HG03432 (cell line): Measurements from ENCODE around the gene RAB11A.

Experiments
- ATAC-seq: cut with Tn5 transposase; IDR thresholded peaks from one replicate; pipeline ENCODE4 v1.9.1; 2021; ENCODE audit warnings: mild to moderate bottlenecking, moderate library complexity; ENCODE audit not compliant: unreplicated experiment

Gene RAB11A

DNA sequence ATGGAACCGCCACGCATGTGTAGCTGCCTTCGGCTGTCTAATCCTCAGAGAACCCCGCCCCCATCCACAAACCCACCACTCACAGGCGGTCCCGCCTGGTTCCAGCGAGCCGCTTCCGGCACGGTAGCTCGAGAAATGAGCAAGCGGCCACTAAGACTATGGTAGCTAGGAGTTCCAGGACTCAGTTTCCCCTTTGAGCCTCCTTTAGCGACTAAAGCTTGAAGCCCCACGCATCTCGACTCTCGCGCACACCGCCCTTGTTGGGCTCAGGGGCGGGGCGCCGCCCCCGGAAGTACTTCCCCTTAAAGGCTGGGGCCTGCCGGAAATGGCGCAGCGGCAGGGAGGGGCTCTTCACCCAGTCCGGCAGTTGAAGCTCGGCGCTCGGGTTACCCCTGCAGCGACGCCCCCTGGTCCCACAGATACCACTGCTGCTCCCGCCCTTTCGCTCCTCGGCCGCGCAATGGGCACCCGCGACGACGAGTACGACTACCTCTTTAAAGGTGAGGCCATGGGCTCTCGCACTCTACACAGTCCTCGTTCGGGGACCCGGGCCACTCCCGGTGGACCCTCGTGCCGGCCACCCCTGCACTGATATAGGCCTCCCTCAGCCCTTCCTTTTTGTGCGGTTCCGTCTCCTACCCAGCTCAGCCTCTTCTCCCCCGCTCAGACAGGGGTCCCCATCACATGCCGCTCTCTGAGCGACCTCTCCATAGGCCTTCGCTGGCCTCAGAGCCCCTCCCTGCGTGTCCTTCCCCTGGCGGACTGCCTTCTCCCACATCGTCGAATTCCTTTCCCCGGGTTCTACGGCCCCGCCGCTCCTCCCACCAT lies at the start of gene RAB11A:
Gene RAB11A (plus strand): TSS at position 366 of the 828 bp plus-strand sequence. CDS start 95 bp downstream, at position 461.
- ATAC-seq: peak; percentile 89

DNA sequence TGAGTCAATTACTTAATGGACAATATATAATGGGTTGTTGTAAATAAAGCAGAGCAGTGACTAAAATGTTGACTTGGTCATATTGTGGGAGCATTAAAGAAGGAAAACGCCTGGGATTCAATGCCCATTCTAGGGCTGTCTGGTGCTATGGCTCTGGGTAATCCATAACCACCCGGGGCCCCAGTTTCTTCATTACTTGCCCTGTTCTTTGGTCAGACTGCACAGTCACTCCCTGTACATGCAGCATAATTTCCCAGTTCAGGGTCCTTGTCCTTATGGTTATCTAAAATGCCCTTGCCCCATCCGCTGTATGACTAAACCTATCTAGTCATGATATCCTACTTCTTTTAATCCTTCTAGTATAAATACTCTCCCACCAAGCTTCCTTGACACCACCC lies 49.7 kb upstream of the RAB11A start:
- ATAC-seq: no peak

GRCh38 chr15:65821070-65821469 lies 48.2 kb upstream of the RAB11A start:
- no peak for ATAC-seq

DNA sequence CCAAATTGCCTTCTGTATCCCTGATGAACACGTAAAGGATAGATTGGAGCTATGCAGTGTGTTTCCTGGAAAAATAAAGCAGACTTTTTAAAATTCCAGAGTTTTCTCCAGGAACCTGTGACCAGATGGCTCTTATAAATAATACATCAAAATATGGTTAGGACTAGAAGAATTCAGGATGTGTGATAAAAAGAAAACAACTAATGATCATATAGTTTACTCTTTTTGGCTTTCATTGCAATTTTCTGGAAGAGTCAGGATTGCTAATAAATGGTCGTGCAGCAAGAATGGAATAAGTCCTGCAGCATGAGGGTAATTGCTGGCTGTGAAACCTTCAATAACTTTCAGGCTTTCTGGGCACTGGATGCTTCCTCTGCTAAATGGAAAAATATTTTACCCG lies 47.0 kb upstream of the RAB11A start:
- ATAC-seq: no peak

DNA sequence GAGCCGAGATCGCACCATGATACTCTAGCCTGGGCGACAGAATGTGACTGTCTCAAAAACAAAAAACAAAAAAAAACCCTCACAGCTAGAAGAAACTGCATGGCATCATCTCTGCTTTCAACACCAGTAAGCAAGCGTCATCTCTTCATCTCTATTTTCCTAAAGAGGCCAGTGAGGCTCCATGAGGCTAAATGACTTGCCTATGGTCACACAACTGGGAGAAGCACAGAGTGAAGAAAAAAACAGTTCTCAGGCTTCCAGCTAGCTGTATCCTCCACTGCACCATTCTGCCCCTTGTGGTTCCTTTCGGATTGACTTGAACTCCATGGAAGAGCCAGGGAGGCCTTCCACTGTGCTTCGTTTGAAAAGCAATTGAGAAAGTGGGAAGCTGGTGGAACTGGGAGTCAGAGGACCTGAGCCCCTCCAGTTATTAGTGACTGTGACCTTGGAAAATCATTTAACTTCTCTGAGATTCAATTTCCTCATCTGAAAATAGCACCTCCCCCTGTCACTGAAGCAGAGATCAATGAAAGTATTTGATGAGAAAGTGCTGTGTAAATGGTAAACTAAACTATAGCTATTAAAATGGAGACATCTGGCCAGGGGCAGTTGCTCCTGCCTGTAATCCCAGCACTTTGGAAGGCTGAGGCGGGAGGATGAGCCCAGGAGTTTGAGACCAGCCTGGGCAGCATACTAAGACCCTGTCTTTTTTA lies 45.1 kb upstream of the RAB11A start:
- ATAC-seq: no peak

DNA sequence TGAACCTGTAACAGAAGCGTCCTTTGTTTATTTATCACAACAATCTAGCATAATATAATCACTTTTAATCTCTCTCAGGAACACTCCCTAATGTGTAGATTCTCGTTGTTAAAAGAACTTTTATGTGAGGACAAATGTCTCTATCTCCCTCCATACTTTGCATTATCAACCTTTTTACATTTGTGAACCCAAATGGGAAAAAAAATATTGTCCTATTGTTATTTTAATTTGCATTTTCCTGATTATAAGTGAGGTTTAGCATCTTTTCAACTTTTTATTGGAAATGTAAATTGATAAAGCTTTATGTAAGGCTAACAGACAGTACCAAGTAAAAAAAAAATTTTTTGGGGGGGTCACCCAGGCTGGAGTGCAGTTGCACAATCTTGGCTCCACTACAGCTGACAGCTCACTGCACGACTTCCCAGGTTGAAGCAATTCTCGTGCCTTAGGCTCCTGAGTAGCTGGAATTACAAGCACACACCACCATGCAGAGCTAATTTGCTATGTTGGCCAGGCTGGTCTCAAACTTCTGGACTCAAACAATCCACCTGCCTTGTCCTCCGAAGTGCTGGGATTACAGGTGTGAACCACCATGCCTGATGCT lies 44.2 kb upstream of the RAB11A start:
- no peak for ATAC-seq

- no peak for ATAC-seq
Measured at GRCh38 chr15:65827065-65827464, 42.2 kb upstream of the RAB11A start.

DNA sequence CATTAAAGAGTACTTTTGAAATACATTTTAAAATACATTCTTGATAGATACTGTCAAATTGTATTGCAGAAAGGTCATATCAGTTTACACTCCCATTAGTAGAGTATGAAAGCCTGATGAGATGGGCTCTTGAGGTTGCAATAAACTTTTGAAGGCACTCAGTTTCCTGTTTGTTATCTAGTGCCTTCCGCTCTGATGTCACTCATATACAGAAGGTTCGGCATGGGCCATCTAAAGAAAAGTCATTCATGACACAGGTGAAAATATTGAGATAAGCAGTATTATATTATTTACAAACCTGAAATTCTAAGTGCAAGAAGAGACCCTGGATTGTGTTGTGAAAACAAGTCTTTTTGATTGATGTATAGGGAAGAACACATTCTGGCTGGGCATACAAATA lies 40.7 kb upstream of the RAB11A start:
- ATAC-seq: no peak

DNA sequence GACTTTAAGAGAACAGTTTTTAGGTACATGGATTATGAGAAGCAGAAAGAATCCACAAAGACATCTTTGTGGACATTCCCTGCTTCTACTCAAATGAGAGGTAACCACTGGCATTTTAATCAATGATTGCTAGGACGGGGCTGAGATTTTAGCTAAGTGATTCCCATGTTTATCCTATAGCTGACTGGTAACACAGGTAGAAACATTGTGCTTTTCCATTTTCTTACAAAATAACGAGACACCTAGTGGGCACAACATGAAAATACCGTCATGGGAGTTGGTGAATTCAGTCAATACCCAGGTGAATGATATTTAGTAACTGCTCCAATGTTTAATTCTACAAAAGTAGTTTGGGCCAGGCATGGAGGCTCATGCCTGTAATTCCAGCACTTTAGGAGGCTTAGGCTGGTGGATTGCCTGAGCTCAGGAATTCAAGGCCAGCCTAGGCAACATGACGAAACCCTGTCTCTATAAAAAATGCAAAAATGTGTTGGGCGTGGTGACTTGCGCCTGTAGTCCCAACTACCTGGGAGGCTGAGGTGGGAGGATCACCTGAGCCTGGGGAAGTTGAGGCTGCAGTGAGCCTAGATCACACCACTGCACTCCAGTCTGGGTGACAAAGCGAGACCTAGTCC lies 40.0 kb upstream of the RAB11A start:
- no peak for ATAC-seq

DNA sequence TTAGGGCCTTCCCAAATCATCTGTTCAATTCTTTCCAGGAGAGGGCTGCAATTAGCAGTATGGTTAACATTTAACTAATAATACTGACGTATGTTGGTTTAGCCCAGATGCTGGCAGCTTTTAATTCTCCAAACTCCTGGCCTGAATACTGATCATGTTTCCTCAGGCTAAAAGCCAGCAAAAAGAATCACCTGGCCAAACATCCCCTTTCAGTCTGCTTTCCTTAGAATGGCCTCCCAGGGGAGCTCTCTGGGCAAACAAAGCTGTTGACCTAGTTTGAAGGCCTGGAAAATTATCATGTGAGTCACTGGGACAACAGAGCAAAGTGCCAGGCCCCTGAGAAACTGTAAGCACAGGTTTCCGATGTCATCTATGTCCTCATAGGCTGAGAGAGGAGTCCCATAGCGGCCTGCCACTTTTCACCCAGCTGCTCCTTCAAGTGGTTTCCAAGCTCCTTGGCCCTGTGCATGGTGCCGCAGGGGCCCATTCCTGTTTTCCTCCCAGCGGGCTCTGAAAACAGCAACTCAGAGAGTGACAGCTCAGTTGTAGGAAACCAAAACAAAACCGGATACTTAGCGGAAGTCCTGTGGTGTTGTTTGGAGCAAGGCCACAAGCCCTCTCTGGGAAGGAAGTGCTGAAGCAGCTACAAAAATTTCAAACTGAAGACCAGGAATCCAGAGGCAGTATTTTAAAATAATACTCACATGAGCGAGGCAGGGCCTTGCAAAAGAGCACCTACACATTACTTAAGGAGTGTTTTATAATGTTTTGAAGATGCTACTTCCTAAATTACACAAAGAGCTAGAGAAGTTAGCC lies 36.5 kb upstream of the RAB11A start:
- peak; percentile 37 for ATAC-seq

DNA sequence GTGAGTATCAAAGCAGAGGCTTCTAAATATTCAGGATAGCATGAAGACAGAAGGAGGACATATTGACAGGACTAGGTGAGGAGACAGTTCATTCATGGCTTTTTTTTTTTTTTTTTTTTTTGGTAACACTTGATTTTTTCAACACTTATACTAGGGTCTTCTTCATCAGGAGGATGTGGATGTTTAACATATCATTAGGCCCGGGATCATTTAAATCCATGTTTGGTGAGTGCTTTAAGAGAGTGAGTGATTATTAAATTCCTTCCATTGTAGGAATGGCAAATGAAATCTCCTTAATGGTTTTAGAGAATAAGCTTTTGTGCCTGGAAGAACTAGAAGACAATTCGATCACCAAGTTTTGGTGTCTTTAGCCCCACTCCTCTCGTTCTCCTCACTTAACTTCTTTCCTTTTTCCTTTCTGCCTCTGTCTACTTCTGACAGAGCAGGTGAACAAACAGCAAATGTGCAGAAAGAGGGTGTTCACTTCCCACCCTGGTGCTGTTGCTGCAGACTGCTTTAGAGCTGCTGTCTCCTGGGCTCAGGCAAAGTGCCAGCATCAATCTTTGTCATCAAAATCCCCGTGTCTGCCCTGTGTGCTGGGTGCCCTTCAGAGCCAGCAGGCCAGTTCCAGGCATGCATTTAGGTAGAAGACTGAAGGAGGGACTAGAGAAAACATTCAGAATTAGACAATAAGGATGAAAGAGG lies 35.6 kb upstream of the RAB11A start:
- ATAC-seq: no peak

- no peak for ATAC-seq
Measured at GRCh38 chr15:65834603-65835282, 34.5 kb upstream of the RAB11A start.

- no peak for ATAC-seq
Measured at GRCh38 chr15:65835447-65835846, 33.8 kb upstream of the RAB11A start.

GRCh38 chr15:65836665-65837064 lies 32.6 kb upstream of the RAB11A start:
- ATAC-seq: no peak

DNA sequence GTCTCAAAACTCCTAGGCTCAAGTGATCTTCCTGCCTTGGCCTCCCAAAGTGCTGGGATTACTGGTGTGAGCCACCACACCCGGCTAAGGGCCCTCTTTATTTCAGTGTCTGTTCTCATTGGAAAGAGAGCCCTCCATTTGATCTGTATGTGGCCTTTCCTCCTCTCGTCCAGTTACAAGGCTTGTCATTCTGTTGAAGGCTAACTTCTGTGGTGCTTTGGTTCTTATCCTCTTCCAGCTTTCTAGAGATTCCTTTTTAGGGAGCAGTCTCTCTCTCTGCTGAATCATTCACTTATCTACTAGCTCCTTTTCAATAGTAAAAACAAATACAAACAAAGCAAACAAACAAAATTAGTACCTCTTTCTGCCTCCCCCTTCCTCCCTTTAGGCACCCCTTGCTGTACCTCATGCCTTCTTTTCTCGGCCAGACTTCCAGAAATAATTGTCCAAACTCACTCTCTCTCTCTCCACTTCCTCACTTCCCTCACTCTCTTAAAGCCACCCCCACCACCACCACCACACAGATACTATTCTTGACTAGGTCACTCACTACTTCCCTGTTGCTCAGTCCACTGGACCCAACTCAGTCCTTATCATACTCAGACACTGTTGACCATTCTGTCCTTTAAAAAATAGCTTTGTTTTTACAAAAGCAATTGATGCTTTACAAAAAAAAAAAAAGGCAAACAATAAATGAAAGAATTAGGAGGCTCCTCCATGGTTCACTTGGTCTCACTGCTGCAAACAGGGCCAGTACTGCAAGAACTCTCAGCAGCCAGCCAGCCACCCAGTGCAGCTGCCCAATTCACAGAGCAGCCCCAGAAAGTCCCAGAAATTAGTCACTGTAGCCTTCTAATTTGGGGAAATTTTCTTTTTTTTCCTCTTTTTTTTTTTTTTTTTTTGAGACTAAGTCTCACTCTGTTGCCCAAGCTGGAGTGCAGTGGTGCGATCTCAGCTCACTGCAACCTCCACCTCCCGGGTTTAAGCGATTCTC lies 31.7 kb upstream of the RAB11A start:
- ATAC-seq: no peak

- no peak for ATAC-seq
Measured at GRCh38 chr15:65839354-65839901, 29.9 kb upstream of the RAB11A start.

- no peak for ATAC-seq
Measured at GRCh38 chr15:65839985-65840384, 29.3 kb upstream of the RAB11A start.
